Large intestine (tissue), 3 donors: ENCODE results near the gene OR9Q1. TPM values are rescaled to one million over a fixed set of nuclear protein-coding genes. Genes with fewer than 3 reads are reported as not detected.
A peak's percentile ranks its signal among the peaks of the same experiment; 100 is the strongest.

Source experiments
- DNase-seq, 2 donors: peaks; one replicate each; pipeline versions ENCODE4 v3.0.0 to v3.0.0-alpha.2; 2013
- H3K27ac ChIP-seq: one replicate; pipeline ENCODE4 v1.5.1; 2013; ENCODE audit warnings: low read length
- H3K27me3 ChIP-seq: 2 replicates; pipeline ENCODE4 v1.6.1; 2013; ENCODE audit warnings: low read length; ENCODE audit not compliant: control insufficient read depth, insufficient read depth
- H3K36me3 ChIP-seq: 2 replicates; pipeline ENCODE4 v1.6.1; 2013; ENCODE audit warnings: low read length; ENCODE audit not compliant: control insufficient read depth, insufficient read depth
- H3K4me1 ChIP-seq: one replicate; pipeline ENCODE4 v1.6.1; 2013; ENCODE audit warnings: low read length; ENCODE audit not compliant: control insufficient read depth, insufficient read depth
- H3K4me3 ChIP-seq: one replicate; pipeline ENCODE4 v1.5.1; 2013; ENCODE audit warnings: low read length
- H3K9me3 ChIP-seq: one replicate; pipeline ENCODE4 v1.6.1; 2013; ENCODE audit warnings: mild to moderate bottlenecking, low read depth, low read length, moderate library complexity; ENCODE audit not compliant: control insufficient read depth
- WGBS: methylation state at CpG from one replicate; pipeline ENCODE4 v1.1.5; 2013; ENCODE audit warnings: low lambda C conversion rate; ENCODE audit not compliant: insufficient coverage; 5-methylcytosine and 5-hydroxymethylcytosine counted together
- polyA plus RNA-seq: library from polyadenylated mRNA; unstranded; fragments of 120-200 nt; gene quantifications from one replicate; pipeline ENCODE4 v1.2.1, GENCODE V29; 2013

Gene OR9Q1
- polyA plus RNA-seq, 1 donor: not detected

DNA sequence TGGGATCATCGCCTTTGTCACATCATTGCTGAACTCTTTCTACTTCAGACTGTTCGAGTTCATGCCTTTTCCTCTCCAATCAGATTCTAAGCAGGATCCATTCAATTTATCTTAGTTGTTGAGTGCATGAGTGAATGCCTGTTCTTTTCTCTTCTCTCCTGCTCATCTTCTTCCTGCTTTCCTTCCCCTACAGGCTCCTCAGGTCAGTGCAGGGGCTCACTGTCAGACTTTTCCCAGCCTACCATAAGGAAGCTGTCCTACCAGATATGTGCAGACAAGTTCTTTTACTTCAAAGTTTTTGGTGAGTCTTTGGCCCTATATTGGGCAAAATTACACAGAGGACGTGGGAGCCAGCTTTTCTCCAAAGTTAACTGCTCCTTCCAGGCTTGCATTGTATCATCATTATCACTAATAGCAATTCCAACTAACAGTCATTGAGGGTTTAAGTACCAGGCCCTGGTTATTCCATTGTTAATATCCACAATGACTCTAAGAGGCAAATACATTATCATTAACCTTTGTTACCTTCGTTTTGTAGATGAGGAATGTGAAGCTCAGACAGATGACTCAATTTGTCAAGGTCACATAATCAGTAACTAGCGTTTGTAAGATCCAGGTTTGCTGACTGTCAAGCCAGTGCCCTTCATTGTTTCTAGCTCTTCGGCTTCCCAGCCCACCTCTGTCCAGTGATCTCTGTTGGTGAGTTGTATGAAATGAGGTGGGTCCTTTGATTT, 37.4 kb downstream of the OR9Q1 start:
- Histone ChIP-seq H3K27ac (peak overlapping the region; percentile 22), H3K36me3 (no peaks in the 10 kb centered on the region), H3K27me3 (no peaks in the 10 kb centered on the region), H3K4me1 (peaks cover 18% of the 10 kb centered on the region), H3K4me3 (no peak overlapping the region), H3K9me3 (no peaks in the 10 kb centered on the region)
- peak; percentile 31 to 78 for DNase-seq
- 14% methylated on average over 1 of the region's 6 CpGs for WGBS

DNA sequence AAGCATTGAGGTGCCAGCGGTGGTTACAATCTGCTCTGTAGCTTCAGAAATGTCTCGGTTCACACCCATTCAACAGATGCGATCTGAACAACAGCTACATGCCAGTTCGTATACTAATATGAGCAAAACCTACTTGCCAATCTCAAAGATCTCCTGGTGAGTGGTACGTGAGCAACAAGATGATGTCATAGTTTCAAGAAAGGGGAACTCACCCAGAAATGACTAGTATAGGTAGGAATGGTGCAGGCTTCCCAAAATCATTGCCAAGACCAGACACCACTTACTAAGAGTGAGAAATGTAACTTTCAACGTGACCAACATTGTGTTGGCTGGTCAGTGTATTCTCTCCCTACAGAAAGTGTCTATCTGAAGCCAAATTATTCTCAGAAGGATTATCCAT, 38.1 kb downstream of the OR9Q1 start:
- WGBS: no CpG with 5 or more reads among the region's 6 CpGs
- Histone ChIP-seq H3K27me3 (no peaks in the 10 kb centered on the region), H3K4me1 (peaks cover 18% of the 10 kb centered on the region), H3K9me3 (no peaks in the 10 kb centered on the region), H3K36me3 (no peaks in the 10 kb centered on the region), H3K27ac (peak overlapping the region; percentile 22), H3K4me3 (no peak overlapping the region)
- DNase-seq: no peak

DNA sequence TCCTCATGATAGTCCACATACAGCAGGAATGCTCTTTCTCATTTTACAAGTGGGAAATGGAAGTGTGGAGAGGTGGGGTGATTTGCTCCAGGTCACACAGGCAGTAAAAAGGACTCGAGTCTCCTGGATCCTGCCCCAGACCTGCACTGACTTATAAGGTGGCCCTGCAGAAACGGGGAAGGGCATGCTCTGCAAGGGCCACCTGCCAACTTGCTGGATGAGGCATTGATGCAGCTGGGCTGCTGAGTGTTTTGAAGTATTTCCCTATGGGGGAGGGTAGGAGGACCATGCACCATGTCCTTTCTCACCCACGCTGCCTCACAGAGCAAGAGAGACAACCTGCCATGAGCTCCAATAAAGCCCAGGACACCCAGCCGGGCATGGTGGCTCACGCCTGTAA, 44.0 kb downstream of the OR9Q1 start:
- DNase-seq: no peak
- H3K9me3 ChIP-seq: no peaks in the 10 kb centered on the region
- whole genome bisulfite sequencing: no CpG with 5 or more reads among the region's 5 CpGs

DNA sequence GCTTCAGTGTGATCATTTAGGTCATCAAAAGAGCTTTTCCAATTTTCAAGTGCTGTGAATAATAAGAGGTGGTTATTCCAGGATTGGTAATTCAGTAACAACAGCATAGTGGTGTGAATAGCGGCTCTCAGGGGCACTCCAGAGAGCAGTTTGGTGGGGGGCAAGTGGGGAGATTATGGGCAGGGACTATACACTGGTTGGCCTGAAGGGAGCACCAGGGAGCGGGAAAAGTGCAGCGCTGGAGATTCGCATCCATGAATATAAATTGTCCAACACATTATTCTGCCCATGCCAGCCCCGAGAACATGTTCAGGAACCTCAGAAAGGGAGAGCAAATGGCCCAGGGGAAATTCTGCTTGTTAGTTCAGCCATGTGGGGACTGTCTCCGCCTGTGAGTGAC, 45.0 kb downstream of the OR9Q1 start:
- no CpG with 5 or more reads among the region's 6 CpGs for WGBS
- no peaks in the 10 kb centered on the region for H3K4me1 ChIP-seq
- H3K9me3 ChIP-seq: no peaks in the 10 kb centered on the region
- H3K36me3 ChIP-seq: no peaks in the 10 kb centered on the region
- no peaks in the 10 kb centered on the region for H3K27me3 ChIP-seq
- no peak for DNase-seq
- no peak overlapping the region for H3K27ac ChIP-seq
- H3K4me3 ChIP-seq: no peak overlapping the region

More for the DNA sequence above, 44.0 kb downstream of the OR9Q1 start:
- Histone ChIP-seq H3K27ac (no peak overlapping the region), H3K4me1 (no peaks in the 10 kb centered on the region), H3K4me3 (no peak overlapping the region), H3K27me3 (no peaks in the 10 kb centered on the region), H3K36me3 (no peaks in the 10 kb centered on the region)

DNA sequence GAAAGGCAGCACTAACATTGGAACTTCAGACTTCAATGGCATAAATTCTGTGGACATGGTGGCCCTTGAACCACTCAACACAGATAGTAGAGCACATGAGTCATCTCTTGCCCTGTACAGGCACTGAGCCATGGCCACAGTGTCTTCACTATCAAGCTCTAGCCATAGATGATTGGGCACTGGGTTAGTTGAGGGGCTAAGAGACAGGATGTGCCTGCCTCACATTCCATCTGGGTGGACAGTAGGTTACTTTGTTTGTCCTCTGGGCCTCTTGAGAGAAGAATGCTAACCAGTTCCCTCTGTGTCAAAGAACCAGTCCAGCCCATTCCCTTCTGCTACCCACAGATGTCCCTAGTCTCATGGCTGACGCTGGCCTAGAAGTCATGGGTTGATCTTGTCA, 46.9 kb downstream of the OR9Q1 start:
- H3K27ac ChIP-seq: no peak overlapping the region
- DNase-seq: no peak
- no CpG with 5 or more reads among the region's 1 CpG for WGBS
- H3K4me3 ChIP-seq: no peak overlapping the region
- H3K27me3 ChIP-seq: no peaks in the 10 kb centered on the region
- H3K4me1 ChIP-seq: no peaks in the 10 kb centered on the region
- H3K36me3 ChIP-seq: no peaks in the 10 kb centered on the region
- no peaks in the 10 kb centered on the region for H3K9me3 ChIP-seq

DNA sequence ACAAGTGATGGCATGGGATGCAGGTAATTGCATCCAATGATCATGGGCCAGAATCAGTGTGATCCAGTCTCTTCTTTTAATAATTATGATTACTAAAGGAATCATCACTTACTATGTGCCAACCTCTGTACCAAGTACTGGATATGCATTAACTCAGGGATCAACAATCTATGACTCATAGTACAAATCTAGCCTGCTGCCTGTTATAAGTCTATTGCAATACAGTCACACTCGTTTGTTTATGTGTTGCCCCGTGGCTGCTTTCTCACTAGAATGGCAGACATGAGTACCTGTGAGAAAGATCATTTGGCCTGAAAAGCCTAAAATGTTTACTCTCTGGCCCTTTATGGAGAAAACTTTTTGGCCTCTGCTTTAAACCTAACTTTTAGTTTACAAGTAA, 52.1 kb downstream of the OR9Q1 start:
- H3K4me1 ChIP-seq: no peaks in the 10 kb centered on the region
- no CpG with 5 or more reads among the region's 2 CpGs for WGBS
- no peaks in the 10 kb centered on the region for H3K27me3 ChIP-seq
- no peak overlapping the region for H3K27ac ChIP-seq
- H3K4me3 ChIP-seq: no peak overlapping the region
- DNase-seq: no peak
- H3K9me3 ChIP-seq: no peaks in the 10 kb centered on the region
- no peaks in the 10 kb centered on the region for H3K36me3 ChIP-seq

DNA sequence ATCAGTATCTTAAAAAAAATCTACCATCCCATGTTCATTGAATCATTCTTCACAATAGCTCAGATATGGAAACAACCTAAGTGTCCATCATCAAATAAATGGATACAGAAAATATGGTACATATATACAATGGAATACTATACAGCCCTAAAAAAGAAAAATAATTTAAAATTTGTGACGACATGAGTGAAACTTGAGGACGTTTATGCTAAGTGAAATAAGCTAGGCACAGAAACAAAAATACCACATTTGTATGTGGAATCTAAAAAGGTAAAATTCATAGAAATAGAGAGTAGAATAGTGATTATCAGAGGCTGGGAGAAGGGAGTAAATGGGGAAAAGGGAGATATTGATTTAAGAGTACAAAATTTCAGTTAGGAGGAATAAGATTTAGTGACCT, 62.8 kb downstream of the OR9Q1 start:
- no peak overlapping the region for H3K27ac ChIP-seq
- no peaks in the 10 kb centered on the region for H3K36me3 ChIP-seq
- H3K4me1 ChIP-seq: no peaks in the 10 kb centered on the region
- 52% methylated on average over 2 of the region's 2 CpGs for WGBS
- no peak overlapping the region for H3K4me3 ChIP-seq
- H3K9me3 ChIP-seq: no peaks in the 10 kb centered on the region
- DNase-seq: no peak
- H3K27me3 ChIP-seq: no peaks in the 10 kb centered on the region

DNA sequence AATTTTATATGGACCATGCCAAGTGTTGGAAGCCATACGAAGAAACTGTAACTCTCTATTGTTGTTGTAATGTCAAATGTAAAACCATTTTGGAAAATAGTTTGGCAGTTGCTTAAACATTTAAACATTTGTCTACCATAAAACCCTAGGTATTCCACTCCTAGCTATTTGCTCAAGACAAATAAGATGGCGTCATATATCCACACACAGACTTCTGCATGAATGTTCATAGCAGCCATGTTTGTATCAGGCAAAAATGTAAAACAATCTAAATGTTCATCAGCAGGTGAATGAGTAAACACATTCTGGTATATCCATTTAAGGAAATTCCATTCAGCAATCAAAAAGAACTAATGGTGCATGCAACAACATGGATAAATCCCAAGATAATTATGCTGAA, 73.8 kb downstream of the OR9Q1 start:
- H3K4me3 ChIP-seq: no peak overlapping the region
- WGBS: 100% methylated on average over 1 of the region's 2 CpGs

DNA sequence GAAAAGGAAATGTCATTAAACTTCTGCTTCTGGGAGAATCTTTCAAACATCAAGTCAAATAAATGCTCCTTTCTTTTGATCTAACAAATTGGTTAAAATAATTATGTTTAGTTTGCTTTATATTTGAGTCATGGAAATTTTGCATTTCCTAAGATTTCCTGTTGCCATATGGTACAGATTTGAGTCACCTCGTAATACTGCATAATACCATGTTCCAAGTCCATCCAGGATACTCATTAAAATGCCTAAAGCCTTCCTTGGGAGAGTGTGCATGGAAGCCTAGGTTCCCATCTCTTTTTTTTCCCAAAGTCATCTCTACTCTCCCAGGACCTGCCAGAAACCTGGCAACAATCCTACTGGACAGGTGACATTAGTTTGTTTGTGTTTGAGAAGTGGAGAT, 97.4 kb downstream of the OR9Q1 start:
- Histone ChIP-seq H3K36me3 (no peaks in the 10 kb centered on the region), H3K4me1 (no peaks in the 10 kb centered on the region), H3K27ac (no peak overlapping the region), H3K4me3 (no peak overlapping the region), H3K9me3 (no peaks in the 10 kb centered on the region), H3K27me3 (no peaks in the 10 kb centered on the region)
- no CpG with 5 or more reads among the region's 1 CpG for WGBS
- no peak for DNase-seq

More for the DNA sequence above, 73.8 kb downstream of the OR9Q1 start:
- Histone ChIP-seq H3K27ac (no peak overlapping the region), H3K4me1 (no peaks in the 10 kb centered on the region), H3K36me3 (no peaks in the 10 kb centered on the region), H3K9me3 (peaks cover 4% of the 10 kb centered on the region), H3K27me3 (no peaks in the 10 kb centered on the region)
- DNase-seq: no peak

DNA sequence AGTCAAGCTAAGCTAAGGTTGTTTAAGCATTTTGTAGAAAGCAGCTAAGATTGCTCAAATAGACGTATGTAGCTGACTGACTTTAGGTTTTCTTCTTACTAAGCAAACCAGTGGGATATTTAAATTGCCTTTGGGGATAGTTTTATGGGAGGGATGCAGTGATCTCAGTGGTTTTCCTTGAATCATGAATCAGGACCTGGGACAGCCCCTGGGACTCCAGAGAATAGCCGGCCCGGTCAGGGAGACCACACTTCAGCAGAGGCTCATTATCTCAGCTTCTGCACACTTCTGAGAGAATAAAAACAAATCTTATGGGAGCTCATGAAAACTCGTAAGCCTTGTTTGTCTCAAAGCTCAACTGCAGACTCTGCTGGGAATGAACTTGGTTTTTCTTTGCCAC, 101.8 kb downstream of the OR9Q1 start, which contains the start of gene OR9I1:
Gene OR9I1 (minus strand): TSS at position 62 of the 400 bp plus-strand sequence. CDS start 6,086 bp downstream, outside the sequence.
- H3K36me3 ChIP-seq: no peaks in the 10 kb centered on the region
- no peaks in the 10 kb centered on the region for H3K4me1 ChIP-seq
- no peaks in the 10 kb centered on the region for H3K9me3 ChIP-seq
- H3K27ac ChIP-seq: no peak within 1 kb of the TSS
- H3K27me3 ChIP-seq: no peaks in the 10 kb centered on the region
- H3K4me3 ChIP-seq: no peak within 1 kb of the TSS
- 86% methylated on average over 1 of the region's 4 CpGs for WGBS
- no peak for DNase-seq

DNA sequence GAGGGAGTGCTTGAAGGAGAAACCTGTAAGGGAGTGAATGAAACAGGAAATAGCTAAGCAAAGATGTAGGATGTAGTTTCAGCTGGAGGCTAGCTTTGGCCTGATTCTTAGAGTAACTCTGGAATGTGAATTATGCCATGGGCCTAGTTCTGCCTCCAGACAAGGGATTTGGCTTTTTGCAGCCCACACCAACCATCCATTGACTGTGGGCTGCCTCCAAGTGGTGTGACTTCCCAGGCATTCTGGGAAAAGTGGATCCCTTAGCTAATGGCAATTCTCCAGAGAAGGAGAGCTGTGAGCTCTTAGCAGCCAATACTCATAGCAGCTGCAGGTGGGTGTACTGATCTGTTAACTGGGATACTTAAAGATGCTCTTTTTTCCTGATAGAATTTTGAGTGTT, 103.7 kb downstream of the OR9Q1 start:
- DNase-seq: no peak
- Histone ChIP-seq H3K27ac (no peak overlapping the region), H3K27me3 (no peaks in the 10 kb centered on the region), H3K4me1 (no peaks in the 10 kb centered on the region), H3K36me3 (no peaks in the 10 kb centered on the region), H3K4me3 (no peak overlapping the region), H3K9me3 (no peaks in the 10 kb centered on the region)
